Stimulated activated CD4-positive, alpha-beta T cell treated with anti-CD3 and anti-CD28 coated beads, Interleukin-15, amount 100 ng/mL, for 1 hour (primary cell): ENCODE measurements around the gene HOXC10.

Experiments
- DNase-seq, 2 donors: peaks; one replicate each; pipeline ENCODE4 v3.0.0-alpha.2; 2020; ENCODE audit warnings: low read depth in 1 of 2, low spot score in 1 of 2

Gene HOXC10

GRCh38 chr12:54027442-54027786 lies 42.5 kb downstream of the HOXC10 start:
- DNase-seq: no peak

- no peak for DNase-seq
These were observed 43.6 kb downstream of the HOXC10 start, which contains the start of gene HOXC6 for GRCh38 chr12:54028314-54029201. TSS of gene HOXC6 (plus strand) at chr12:54028440. CDS start at chr12:54028522, 82 bp downstream.

GRCh38 chr12:54029529-54030441 lies 44.8 kb downstream of the HOXC10 start:
- DNase-seq: no peak

- DNase-seq: no peak
These were observed 45.5 kb downstream of the HOXC10 start for GRCh38 chr12:54030442-54030801.

GRCh38 chr12:54030889-54031471 lies 46.0 kb downstream of the HOXC10 start:
- DNase-seq: no peak

GRCh38 chr12:54031480-54031879 lies 46.5 kb downstream of the HOXC10 start:
- DNase-seq: no peak

- DNase-seq: no peak
These were observed 47.2 kb downstream of the HOXC10 start for GRCh38 chr12:54032086-54032619.

- DNase-seq: peak; percentile 13 to 34
These were observed 47.7 kb downstream of the HOXC10 start, which contains the start of gene HOXC5 for GRCh38 chr12:54032627-54033100. TSS of gene HOXC5 (plus strand) at chr12:54033050. CDS start at chr12:54033123, 73 bp downstream.

GRCh38 chr12:54033106-54033979 lies 48.4 kb downstream of the HOXC10 start:
- no peak for DNase-seq

- DNase-seq: no peak
These were observed 49.2 kb downstream of the HOXC10 start for GRCh38 chr12:54033980-54034784.

GRCh38 chr12:54034785-54035310 lies 49.9 kb downstream of the HOXC10 start:
- no peak for DNase-seq

- no peak for DNase-seq
These were observed 50.8 kb downstream of the HOXC10 start for GRCh38 chr12:54035568-54036264.

GRCh38 chr12:54036620-54037359 lies 51.8 kb downstream of the HOXC10 start:
- no peak for DNase-seq

- no peak for DNase-seq
These were observed 52.7 kb downstream of the HOXC10 start for GRCh38 chr12:54037360-54038283.

GRCh38 chr12:54038284-54038870 lies 53.4 kb downstream of the HOXC10 start:
- no peak for DNase-seq

- DNase-seq: no peak
These were observed 54.0 kb downstream of the HOXC10 start for GRCh38 chr12:54038871-54039414.
